Measurements from ENCODE around the gene HPCAL4.
A peak's percentile ranks its signal among the peaks of the same experiment; 100 is the strongest.

The HPCAL4 gene

GRCh38 chr1:39691383-39692151, at the start of gene HPCAL4:
Gene HPCAL4, minus strand, starts transcription at chr1:39691433. Its CDS starts 6,830 bp downstream, at chr1:39684603.
- no peaks in the 10 kb centered on the region for H3K9me3 ChIP-seq (ENCODE audit: insufficient read depth, low read length, severe bottlenecking)
- TF ChIP-seq, protein P1, sequence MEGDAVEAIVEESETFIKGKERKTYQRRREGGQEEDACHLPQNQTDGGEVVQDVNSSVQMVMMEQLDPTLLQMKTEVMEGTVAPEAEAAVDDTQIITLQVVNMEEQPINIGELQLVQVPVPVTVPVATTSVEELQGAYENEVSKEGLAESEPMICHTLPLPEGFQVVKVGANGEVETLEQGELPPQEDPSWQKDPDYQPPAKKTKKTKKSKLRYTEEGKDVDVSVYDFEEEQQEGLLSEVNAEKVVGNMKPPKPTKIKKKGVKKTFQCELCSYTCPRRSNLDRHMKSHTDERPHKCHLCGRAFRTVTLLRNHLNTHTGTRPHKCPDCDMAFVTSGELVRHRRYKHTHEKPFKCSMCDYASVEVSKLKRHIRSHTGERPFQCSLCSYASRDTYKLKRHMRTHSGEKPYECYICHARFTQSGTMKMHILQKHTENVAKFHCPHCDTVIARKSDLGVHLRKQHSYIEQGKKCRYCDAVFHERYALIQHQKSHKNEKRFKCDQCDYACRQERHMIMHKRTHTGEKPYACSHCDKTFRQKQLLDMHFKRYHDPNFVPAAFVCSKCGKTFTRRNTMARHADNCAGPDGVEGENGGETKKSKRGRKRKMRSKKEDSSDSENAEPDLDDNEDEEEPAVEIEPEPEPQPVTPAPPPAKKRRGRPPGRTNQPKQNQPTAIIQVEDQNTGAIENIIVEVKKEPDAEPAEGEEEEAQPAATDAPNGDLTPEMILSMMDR (IDR thresholded peaks at IDR 0.05; ENCODE audit: borderline replicate concordance, extremely low read depth, low read length, poor library complexity, severe bottlenecking), result no peak
- TF ChIP-seq EZH2 (IDR thresholded peaks at IDR 0.05; ENCODE audit: borderline replicate concordance, low read depth, low read length, severe bottlenecking), result no peak
- no peak within 1 kb of the TSS for H3K4me2 ChIP-seq (ENCODE audit: insufficient read depth, low read length)
- no peak within 1 kb of the TSS for H3K27ac ChIP-seq (ENCODE audit: low read length)
- H3K4me3 ChIP-seq (ENCODE audit: low read depth in 1 of 2, low read length in 2 of 2), result no peak within 1 kb of the TSS
- H3K79me2 ChIP-seq (ENCODE audit: insufficient read depth, low read length), result no peaks in the 10 kb centered on the region
- peaks cover 25% of the 10 kb centered on the region for H3K27me3 ChIP-seq (ENCODE audit: insufficient read depth, low read length, poor library complexity)
- no peaks in the 10 kb centered on the region for H3K4me1 ChIP-seq (ENCODE audit: insufficient read depth, low read length)
- DNase-seq, result no peak
- no peak within 1 kb of the TSS for H2AFZ ChIP-seq (ENCODE audit: low read depth, low read length)
- no peaks in the 10 kb centered on the region for H3K36me3 ChIP-seq (ENCODE audit: insufficient read depth, low read length)
- ATAC-seq (ENCODE audit: insufficient read depth, low read depth), result no peak
- 0 out of 2 replicates have a peak, but pooled peaks cover 2% of the 10 kb centered on the region for H4K20me1 ChIP-seq (ENCODE audit: insufficient read depth, low read length)
- no peak within 1 kb of the TSS for H3K9ac ChIP-seq (ENCODE audit: low read depth, low read length)

GRCh38 chr1:39738622-39739366, 47.6 kb upstream of the HPCAL4 start, which contains the start of gene PPIE:
Gene PPIE, plus strand, starts transcription at chr1:39738882. Its CDS starts 19 bp downstream, at chr1:39738901.
- Histone ChIP-seq H3K79me2 (ENCODE audit: insufficient read depth, low read length) (peaks cover 7% of the 10 kb centered on the region; the same call in 1 of the 2 replicates), H3K9ac (ENCODE audit: low read depth, low read length) (peak within 1 kb of the TSS; percentile 58), H3K27me3 (ENCODE audit: insufficient read depth, low read length, poor library complexity) (peaks cover 6% of the 10 kb centered on the region), H3K36me3 (ENCODE audit: insufficient read depth, low read length) (peaks cover 18% of the 10 kb centered on the region), H3K4me1 (ENCODE audit: insufficient read depth, low read length) (peaks cover 22% of the 10 kb centered on the region), H3K4me2 (ENCODE audit: insufficient read depth, low read length) (peak within 1 kb of the TSS; percentile 68), H3K9me3 (ENCODE audit: insufficient read depth, low read length, severe bottlenecking) (no peaks in the 10 kb centered on the region), H3K4me3 (ENCODE audit: low read depth in 1 of 2, low read length in 2 of 2) (peak within 1 kb of the TSS; percentile 25 to 66; a peak in 3 of 4 replicates), H2AFZ (ENCODE audit: low read depth, low read length) (peak within 1 kb of the TSS; percentile 79), H4K20me1 (ENCODE audit: insufficient read depth, low read length) (no peaks in the 10 kb centered on the region), H3K27ac (ENCODE audit: low read length) (peak within 1 kb of the TSS; percentile 65)
- TF ChIP-seq EZH2 (IDR thresholded peaks at IDR 0.05; ENCODE audit: borderline replicate concordance, low read depth, low read length, severe bottlenecking), result no peak
- TF ChIP-seq, protein P1 (IDR thresholded peaks at IDR 0.05; ENCODE audit: borderline replicate concordance, extremely low read depth, low read length, poor library complexity, severe bottlenecking), result no peak
- peak; percentile 88 for DNase-seq
- peak; percentile 96 for ATAC-seq (ENCODE audit: insufficient read depth, low read depth)

- ATAC-seq (ENCODE audit: insufficient read depth, low read depth) (no peak), DNase-seq (no peak)
- peaks cover 13% of the 10 kb centered on the region for H3K27me3 ChIP-seq (ENCODE audit: insufficient read depth, low read length, poor library complexity)
- H3K27ac ChIP-seq (ENCODE audit: low read length), result no peak overlapping the region
- H3K9ac ChIP-seq (ENCODE audit: low read depth, low read length), result no peak overlapping the region
- peaks cover 7% of the 10 kb centered on the region; the same call in 1 of the 2 replicates for H3K79me2 ChIP-seq (ENCODE audit: insufficient read depth, low read length)
- H3K4me2 ChIP-seq (ENCODE audit: insufficient read depth, low read length), result 0 out of 2 replicates have a peak overlapping the region, but pooled peaks have one; percentile 49
- H3K4me1 ChIP-seq (ENCODE audit: insufficient read depth, low read length), result peaks cover 22% of the 10 kb centered on the region
- no peaks in the 10 kb centered on the region for H4K20me1 ChIP-seq (ENCODE audit: insufficient read depth, low read length)
- no peaks in the 10 kb centered on the region for H3K9me3 ChIP-seq (ENCODE audit: insufficient read depth, low read length, severe bottlenecking)
- H2AFZ ChIP-seq (ENCODE audit: low read depth, low read length), result no peak overlapping the region
- no peak for TF ChIP-seq EZH2 (IDR thresholded peaks at IDR 0.05; ENCODE audit: borderline replicate concordance, low read depth, low read length, severe bottlenecking)
- H3K4me3 ChIP-seq (ENCODE audit: low read depth in 1 of 2, low read length in 2 of 2), result no peak overlapping the region
- H3K36me3 ChIP-seq (ENCODE audit: insufficient read depth, low read length), result peaks cover 7% of the 10 kb centered on the region
These were observed 46.4 kb upstream of the HPCAL4 start for GRCh38 chr1:39737546-39738169.
